DMS79 (cell line): Measurements from ENCODE around the gene FHIT.

Source experiments
- DNase-seq: peaks from one replicate; lab custom pipeline; 2025; lab: John Stamatoyannopoulos, UW

FHIT gene

DNA sequence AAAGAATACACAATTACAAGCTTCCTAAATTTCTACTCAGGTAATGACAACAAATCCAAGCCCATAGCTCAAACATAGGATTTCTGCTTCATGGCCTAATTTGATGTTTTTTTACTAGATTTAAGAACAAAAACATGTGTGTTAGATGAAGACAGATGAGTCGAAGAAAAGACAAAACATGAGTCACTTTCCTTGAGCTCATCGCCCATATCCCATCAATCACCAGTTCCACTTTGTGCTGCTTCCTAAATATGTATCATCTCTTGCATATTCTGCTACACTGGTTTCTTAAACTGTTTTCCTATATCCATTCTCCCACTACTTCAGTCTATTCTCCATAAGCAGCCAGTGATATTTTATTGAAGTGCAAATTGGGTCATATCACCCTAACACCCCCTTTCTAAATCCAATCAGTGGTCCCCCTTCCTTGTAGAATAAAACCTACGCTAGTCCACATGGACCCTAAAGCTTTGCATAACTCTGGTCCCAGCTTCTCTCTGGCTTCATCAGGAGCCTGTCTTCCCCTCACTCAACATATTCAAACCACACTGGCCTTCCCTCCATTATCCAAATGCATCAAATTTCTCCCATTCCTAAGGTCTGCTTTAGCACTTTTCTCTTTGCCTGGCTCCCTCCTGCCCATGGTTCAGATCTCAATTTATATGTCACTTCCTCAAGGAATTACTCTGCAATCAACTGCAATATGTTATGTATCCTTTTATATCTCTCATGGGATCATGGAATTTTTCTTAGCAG, 1033.9 kb downstream of the FHIT start:
- no peak for DNase-seq

DNA sequence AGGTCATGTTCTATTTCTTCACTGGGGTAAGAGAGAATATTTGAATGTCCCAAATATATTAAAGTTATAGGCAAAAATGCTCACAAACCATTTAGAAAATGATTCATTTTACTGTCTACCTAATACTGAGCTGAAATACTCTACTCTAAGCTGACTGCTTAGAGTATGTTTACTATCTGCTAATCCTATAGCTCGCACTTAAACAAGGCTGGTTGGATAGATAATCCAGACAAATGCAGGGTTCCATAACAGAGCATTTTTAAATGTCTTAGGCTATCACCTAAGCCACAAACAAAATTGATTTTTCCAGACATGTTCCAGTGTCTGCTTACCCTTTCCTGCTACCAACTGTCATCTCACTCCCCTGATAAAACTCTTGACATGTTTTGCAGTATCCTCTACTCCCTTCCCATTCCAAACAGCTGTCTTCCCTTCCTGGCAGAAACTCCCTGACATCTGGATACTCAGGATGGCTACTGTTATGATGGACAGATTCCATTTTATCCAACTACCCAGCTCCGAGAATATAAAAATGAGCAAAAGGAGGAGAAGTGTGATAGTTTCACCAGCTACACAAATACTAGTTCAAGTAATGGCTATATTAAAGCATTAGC, 1034.7 kb downstream of the FHIT start:
- no peak for DNase-seq

DNA sequence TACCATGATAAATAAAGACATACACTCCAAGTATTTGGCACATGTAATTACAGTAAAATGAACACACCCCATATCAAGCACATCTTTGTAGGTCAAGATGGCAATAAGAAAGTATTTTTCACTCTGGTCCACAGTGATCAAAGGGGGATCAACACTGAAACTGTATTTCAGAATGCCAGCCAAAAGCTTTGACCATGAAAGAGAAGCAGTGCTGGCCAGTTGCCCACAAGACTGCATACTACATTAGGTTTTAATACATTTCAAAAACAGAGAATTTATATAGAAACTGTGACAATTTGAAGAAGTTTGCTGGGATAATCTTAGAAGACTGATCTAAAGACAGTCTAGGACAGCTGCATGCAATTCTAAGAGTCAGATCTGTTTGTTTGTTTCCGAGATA, 1035.3 kb downstream of the FHIT start:
- DNase-seq: no peak

DNA sequence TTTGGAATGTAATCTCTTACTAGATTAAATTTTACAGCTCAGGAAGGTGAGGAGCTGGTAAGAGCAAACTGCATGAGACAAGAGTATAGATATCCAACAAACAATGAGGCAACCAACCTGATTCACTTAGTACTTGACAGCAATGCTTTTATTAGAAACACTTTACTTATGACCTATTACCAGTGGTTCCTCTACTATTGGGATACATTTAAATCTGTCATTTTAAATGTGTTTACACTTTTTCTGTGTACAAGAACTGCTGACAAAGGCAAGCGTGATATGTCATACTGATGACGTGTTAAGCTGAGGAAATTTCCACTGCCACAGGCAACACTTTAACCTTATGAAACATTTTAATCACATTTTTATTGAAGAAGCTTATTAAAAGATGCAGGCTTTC, 1043.3 kb downstream of the FHIT start:
- DNase-seq: no peak

- DNase-seq: no peak
Measured at GRCh38 chr3:60206206-60206605, 1045.0 kb downstream of the FHIT start.

- no peak for DNase-seq
Measured at GRCh38 chr3:60202052-60202726, 1049.1 kb downstream of the FHIT start.

DNA sequence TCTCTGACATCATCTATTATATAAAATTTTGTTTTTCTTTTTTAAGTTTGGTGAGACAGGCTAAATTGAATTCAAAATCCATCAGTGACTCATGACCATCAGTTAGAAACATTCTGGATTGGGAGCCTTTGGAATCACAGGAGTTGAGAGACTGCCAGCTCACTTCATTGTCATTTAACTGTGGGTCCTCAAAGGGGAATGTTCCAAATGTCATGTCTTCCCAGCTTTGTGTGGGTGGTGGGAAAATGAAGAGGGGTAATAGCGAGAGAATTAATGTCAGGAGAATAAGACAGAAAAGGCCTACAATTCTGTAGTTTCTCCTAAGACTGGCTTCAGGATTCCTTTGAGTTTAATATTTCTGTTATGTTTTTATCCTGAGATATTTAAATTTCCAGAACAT, 1051.9 kb downstream of the FHIT start:
- no peak for DNase-seq

GRCh38 chr3:60198179-60198720, 1053.0 kb downstream of the FHIT start:
- no peak for DNase-seq

DNA sequence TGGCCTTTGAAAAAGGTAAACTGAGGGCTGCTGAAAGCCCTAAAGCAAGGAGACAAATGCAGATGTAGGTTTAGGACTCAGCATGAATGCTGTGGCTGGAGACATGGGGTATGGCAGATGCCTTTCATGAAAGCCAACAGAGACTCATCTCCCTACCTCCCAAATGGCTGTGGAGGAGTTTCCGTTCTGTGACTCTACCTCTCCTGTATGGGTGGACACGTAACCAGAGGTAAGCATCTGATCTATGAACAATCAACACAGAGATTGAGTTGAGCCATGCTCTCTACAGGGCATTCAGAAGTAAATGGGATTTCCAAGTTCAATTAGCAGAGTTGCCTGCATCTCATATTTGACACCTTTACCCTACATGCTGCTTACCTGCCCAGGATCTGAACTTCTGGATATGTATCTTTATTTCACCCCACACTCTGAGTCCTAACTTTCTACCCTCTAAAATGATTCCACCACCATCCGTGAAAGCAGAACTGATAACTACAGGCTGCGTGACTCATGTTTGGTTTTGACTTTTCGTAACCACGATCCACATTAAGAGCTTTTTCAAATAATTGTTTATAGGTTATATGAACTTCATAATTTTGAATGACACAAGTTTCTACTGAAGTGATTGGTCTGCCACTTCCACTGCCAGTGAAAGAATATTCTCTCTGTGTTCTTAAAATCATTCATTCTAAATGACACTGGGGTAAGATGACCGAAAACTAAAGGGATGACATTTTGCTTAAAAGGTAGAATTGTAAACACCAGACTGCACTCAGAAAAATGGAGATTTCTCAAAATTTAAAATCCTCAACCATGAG, 1058.7 kb downstream of the FHIT start:
- DNase-seq: no peak

GRCh38 chr3:60190073-60190472, 1061.2 kb downstream of the FHIT start:
- DNase-seq: no peak

- DNase-seq: no peak
Measured at GRCh38 chr3:60189304-60189703, 1061.9 kb downstream of the FHIT start.

- DNase-seq: no peak
Measured at GRCh38 chr3:60188803-60189202, 1062.4 kb downstream of the FHIT start.

DNA sequence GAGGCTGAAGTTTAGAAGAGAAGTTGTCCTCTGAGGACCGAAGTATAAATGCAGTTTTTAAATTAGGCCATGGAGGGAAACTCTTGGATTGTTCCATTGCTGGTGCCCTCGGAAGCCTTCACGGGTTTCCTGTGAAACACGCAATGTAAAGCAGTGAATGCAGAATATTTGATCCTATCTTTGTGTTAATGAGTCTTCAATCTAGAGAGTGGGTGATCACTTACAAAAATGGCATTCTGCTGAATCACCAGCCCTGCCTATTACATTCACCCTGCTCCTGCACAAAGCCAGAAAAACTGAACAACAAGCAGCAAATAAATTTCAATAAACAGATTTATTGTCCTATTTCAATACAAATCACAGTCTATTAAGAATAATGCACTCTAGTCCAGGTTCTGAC, 1063.9 kb downstream of the FHIT start:
- DNase-seq: no peak

DNA sequence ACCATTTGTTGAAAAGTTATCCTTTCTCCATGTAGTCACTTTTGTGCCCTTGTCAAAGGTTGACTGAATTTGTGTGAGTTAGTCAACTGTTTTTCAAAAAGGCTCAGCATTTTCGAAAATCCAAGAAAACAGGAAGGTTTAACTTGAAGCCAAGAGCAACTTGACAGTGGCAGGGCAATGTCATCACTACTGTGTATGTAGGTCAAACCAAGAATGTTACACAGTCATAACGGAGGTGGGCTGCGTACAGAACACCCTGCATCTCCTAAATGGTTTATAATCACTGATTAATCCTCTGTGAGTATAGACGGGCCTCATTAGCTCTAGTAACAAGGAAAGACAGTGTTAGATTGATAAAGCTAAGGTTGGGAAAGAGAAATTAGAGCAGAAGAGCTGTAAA, 1064.9 kb downstream of the FHIT start:
- no peak for DNase-seq

DNA sequence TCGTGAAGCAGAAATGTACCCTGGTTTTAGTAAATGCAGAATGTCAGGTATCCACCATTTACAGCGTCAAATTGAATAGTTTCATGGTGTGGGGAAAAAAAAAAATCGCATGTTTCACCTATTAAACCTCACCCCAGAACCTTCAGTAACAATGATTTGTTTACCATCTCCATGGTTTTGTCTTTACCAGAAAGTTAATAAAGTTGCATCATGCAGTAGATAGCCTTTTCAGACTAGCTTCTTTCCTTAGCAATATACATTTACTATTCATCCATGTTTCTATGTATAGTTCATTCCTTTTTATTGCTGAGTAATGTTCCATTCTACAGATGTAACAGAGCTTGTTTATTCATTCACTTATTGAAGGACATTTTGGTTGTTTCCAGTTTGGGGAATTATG, 1066.1 kb downstream of the FHIT start:
- DNase-seq: no peak

GRCh38 chr3:60182697-60183096, 1068.6 kb downstream of the FHIT start:
- DNase-seq: no peak

- no peak for DNase-seq
Measured at GRCh38 chr3:60178931-60179653, 1072.2 kb downstream of the FHIT start.

DNA sequence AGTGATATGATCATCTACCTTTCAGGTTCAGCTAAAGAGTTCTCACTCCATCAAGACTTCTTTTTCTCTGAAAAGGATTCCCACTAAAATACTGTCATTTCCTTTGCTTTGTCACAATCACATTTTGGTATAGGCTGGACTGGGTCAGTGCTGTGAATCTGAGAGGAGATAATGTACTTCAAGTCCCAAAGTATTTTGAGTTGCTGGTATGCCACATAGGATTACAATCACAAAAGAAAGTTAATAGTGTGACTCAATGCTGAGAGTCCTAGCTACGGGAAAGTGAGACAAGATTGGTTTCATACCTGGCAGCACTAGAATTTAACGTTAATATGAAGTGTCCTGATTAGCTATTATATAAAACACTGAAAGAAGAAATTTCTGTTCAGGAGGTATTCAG, 1073.5 kb downstream of the FHIT start:
- DNase-seq: no peak

- no peak for DNase-seq
Measured at GRCh38 chr3:60176614-60177013, 1074.6 kb downstream of the FHIT start.

DNA sequence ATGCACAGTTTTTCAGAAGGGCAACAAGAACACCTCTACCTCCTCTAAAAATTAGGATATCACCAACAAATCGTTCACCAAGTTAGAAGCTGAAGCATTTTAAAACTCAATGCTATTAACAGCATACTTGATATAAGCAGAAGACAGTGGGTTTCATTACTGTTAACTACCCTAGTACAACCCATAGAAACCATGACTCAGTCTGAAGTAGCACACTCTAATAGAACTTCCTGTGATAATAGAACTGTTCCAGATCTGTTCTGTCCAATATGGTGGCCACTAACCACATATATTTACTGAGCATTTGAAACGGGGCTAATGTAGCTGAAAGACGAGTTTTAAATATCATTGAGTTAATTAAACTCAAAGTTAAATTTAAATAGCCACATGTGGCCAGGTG, 1075.6 kb downstream of the FHIT start:
- DNase-seq: no peak

GRCh38 chr3:60169755-60170154, 1081.5 kb downstream of the FHIT start:
- no peak for DNase-seq

GRCh38 chr3:60167186-60167585, 1084.1 kb downstream of the FHIT start:
- DNase-seq: peak; percentile 25
